Adrenal gland (tissue), 12 donors: ENCODE results near the gene NFIC. TPM values are rescaled to one million over a fixed set of nuclear protein-coding genes. Genes with fewer than 3 reads are reported as not detected.

ENCODE experiments used
- DNase-seq, 7 donors: peaks; one replicate each; pipeline ENCODE4 v3.0.0-alpha.2; 2019 to 2020
- H3K27ac ChIP-seq, 5 donors: fragments of 200-600 bp; sonication (generic) in 4 of 5; 1 replicate in 3 of 5; 2 replicates in 2 of 5; pipeline versions ENCODE4 v1.5.1 to v1.8.0; 2016 to 2020; ENCODE audit warnings: mild to moderate bottlenecking in 1 of 5
- H3K27me3 ChIP-seq: fragments of 200-600 bp; 2 replicates; pipeline ENCODE4 v1.8.0; 2021
- H3K36me3 ChIP-seq, 2 donors: fragments of 200-600 bp; replicated peaks in 1 of 2; 1 replicate in 1 of 2; 2 replicates in 1 of 2; pipeline versions ENCODE4 v1.5.1 to v1.8.0; 2018 to 2022
- H3K4me1 ChIP-seq, 2 donors: fragments of 200-600 bp; replicated peaks in 1 of 2; 1 replicate in 1 of 2; 2 replicates in 1 of 2; pipeline versions ENCODE4 v1.5.1 to v1.8.0; 2018 to 2021
- H3K4me3 ChIP-seq, 4 donors: fragments of 200-600 bp; sonication (generic) in 3 of 4; one replicate each; pipeline ENCODE4 v1.5.1; 2016 to 2018
- H3K9me3 ChIP-seq, 3 donors: fragments of 200-600 bp; sonication (generic) in 1 of 3; replicated peaks in 1 of 3; 1 replicate in 2 of 3; 2 replicates in 1 of 3; pipeline versions ENCODE4 v1.5.1 to v1.8.0; 2016 to 2021
- CTCF ChIP-seq, 6 experiments: fragments of 450-650 bp in 4 of 6; fragments of 200-600 bp in 2 of 6; sonication (generic) in 1 of 6; IDR thresholded peaks; 1 replicate in 5 of 6; 2 replicates in 1 of 6; pipeline versions ENCODE4 v1.5.1 to v1.8.0; 2016 to 2021; ENCODE audit warnings: antibody characterized with exemption in 6 of 6, mild to moderate bottlenecking in 2 of 6, moderate library complexity in 1 of 6
- POLR2A ChIP-seq, 2 donors: fragments of 450-650 bp; IDR thresholded peaks; one replicate each; pipeline ENCODE4 v1.6.1; 2017; ENCODE audit warnings: antibody characterized with exemption in 2 of 2, mild to moderate bottlenecking in 2 of 2, moderate library complexity in 1 of 2
- WGBS, 4 donors: extraction: QIAGEN DNeasy Blood & Tissue Kit in 2 of 4; methylation state at CpG; one replicate each; pipeline versions ENCODE4 v1.1.5 to v1.1.7; 2013 to 2017; 5-methylcytosine and 5-hydroxymethylcytosine counted together
- intact Hi-C, 2 donors: fragments of 100-400 bp; cut with DNase I; formaldehyde crosslinking; loops; one replicate each; pipeline versions ENCODE4 v1.14.1 to v1.15.0; 2022 to 2023
- polyA plus RNA-seq, 3 donors: library from polyadenylated mRNA; stranded (reverse); fragments of 200-250 nt in 2 of 3; fragments of 350-450 nt in 1 of 3; fragmentation: Illumina TruSeq in 1 of 3; extraction: RNeasy Lipid Tissue Mini Kit (QIAGEN cat#74804) in 1 of 3; gene quantifications; one replicate each; pipeline ENCODE4 v1.2.3, GENCODE V29; 2013 to 2014
- total RNA-seq, 9 donors: library from RNA; depleted of rRNA in 4 of 9; stranded (reverse); fragments of >200 nt in 4 of 9; fragments of 120-200 nt in 1 of 9; fragmentation: NEBNext Ultra II Directional in 1 of 9; extraction: Animal tissue kit (Norgen Biotek cat#: 25700) in 1 of 9; gene quantifications; one replicate each; pipeline versions ENCODE4 v1.1.0 to v1.2.4, GENCODE V29; 2013 to 2023
- donor health status: healthy with polysubstance abuse.
- donor health status: Bipolar disorder and iron deficiency.
- donor health status: DM: yes; HTN: yes; CAD: no.
- donor health status: DM: no; HTN: no; CAD: no.
- donor health status: DM: no; HTN: no; CAD: no.
- donor health status: DM: yes; HTN: yes; CAD: no.

Gene NFIC
- total and polyA plus RNA-seq, 12 donors = 3.5 to 329 (median 171) TPM

- no peak overlapping the region for H3K27ac ChIP-seq
- no peaks in the 10 kb centered on the region for H3K9me3 ChIP-seq
- H3K4me3 ChIP-seq = no peak overlapping the region
- no peaks in the 10 kb centered on the region for H3K4me1 ChIP-seq
- H3K36me3 ChIP-seq = no peaks in the 10 kb centered on the region
- WGBS, 4 donors = 44 to 58% (median 51%) methylated on average over 9 to 38 of the region's 38 CpGs
- H3K27me3 ChIP-seq = peaks cover 14% of the 10 kb centered on the region
- intact Hi-C loops = no loop called here
- TF ChIP-seq POLR2A (IDR thresholded peaks at IDR 0.05) (no peak), CTCF (IDR thresholded peaks at IDR 0.05) (no peak)
- peak in 4 of 7 donors; percentile 59 to 71 (median 67) for DNase-seq
Measured at GRCh38 chr19:3481241-3482090, 115.1 kb downstream of the NFIC start.

- H3K27ac ChIP-seq = no peak overlapping the region
- no peaks in the 10 kb centered on the region for H3K36me3 ChIP-seq
- intact Hi-C loops = no loop called here
- WGBS, 4 donors = 62 to 70% (median 65%) methylated on average over 32 to 49 of the region's 49 CpGs
- H3K4me3 ChIP-seq = no peak overlapping the region
- no peaks in the 10 kb centered on the region for H3K4me1 ChIP-seq
- no peak for DNase-seq
- TF ChIP-seq CTCF (IDR thresholded peaks at IDR 0.05) (no peak), POLR2A (IDR thresholded peaks at IDR 0.05) (no peak)
- no peaks in the 10 kb centered on the region for H3K9me3 ChIP-seq
- H3K27me3 ChIP-seq = peaks cover 14% of the 10 kb centered on the region
Measured at GRCh38 chr19:3482507-3483225, 116.3 kb downstream of the NFIC start.

GRCh38 chr19:3483226-3483628, 116.8 kb downstream of the NFIC start, which contains the start of gene SMIM44:
SMIM44 (minus strand) TSS chr19:3483441; CDS start chr19:3483403, 38 bp downstream.
- DNase-seq = no peak
- Histone ChIP-seq H3K4me1 (no peaks in the 10 kb centered on the region), H3K27me3 (peaks cover 14% of the 10 kb centered on the region), H3K27ac (no peak within 1 kb of the TSS), H3K9me3 (no peaks in the 10 kb centered on the region), H3K4me3 (no peak within 1 kb of the TSS), H3K36me3 (no peaks in the 10 kb centered on the region)
- 63 to 71% (median 67%) methylated on average over 7 to 33 of the region's 33 CpGs for whole genome bisulfite sequencing, 4 donors
- intact Hi-C loops = no loop called here
- no peak for TF ChIP-seq POLR2A (IDR thresholded peaks at IDR 0.05)
- no peak for TF ChIP-seq CTCF (IDR thresholded peaks at IDR 0.05)

GRCh38 chr19:3491396-3492119, 125.2 kb downstream of the NFIC start:
- no peaks in the 10 kb centered on the region for H3K9me3 ChIP-seq
- H3K27me3 ChIP-seq = no peaks in the 10 kb centered on the region
- intact Hi-C loops = no loop called here
- no peak for TF ChIP-seq CTCF (IDR thresholded peaks at IDR 0.05)
- no peak for TF ChIP-seq POLR2A (IDR thresholded peaks at IDR 0.05)
- no peaks in the 10 kb centered on the region for H3K4me1 ChIP-seq
- H3K27ac ChIP-seq = no peak overlapping the region
- H3K4me3 ChIP-seq = no peak overlapping the region
- no peak for DNase-seq
- H3K36me3 ChIP-seq = peaks cover 0 to 51% of the 10 kb centered on the region in 2 donors
- WGBS, 4 donors = 88 to 96% (median 96%) methylated on average over 14 to 55 of the region's 55 CpGs
